ENCODE data around the gene NEBL.

DNA sequence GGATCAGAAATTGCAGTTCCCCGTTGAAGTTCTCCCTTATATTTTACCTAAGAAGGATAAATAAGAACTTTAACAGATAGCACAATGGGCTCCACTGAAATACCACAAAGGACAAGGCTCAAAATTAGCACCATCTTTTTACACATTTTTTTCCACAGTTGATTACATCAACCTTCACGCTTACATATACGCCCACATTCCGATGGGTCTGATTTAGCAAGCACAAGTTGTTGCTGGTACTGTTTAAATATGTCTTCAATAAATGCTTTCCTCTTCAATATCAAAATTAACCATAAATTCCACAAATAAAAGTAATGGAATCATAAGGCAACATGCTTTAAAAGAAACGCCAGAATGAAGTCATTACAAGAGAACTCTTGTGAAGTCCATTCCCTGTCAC is 79.5 kb downstream of the NEBL start:
- TF ChIP-seq SUZ12 (IDR thresholded peaks at IDR 0.05; ENCODE audit: extremely low read depth, insufficient read depth, insufficient read length), result no peak
- TF ChIP-seq ZNF274 (IDR thresholded peaks at IDR 0.05; ENCODE audit: low read depth, low read length), result no peak
- TF ChIP-seq YY1 (IDR thresholded peaks at IDR 0.05; ENCODE audit: insufficient read depth, insufficient read length), result no peak

All from NT2/D1 (cell line).